ENCODE data around the gene TAF15.
A peak's percentile ranks its signal among the peaks of the same experiment; 100 is the strongest.

Gene TAF15

GRCh38 chr17:35825206-35825605 lies 15.9 kb downstream of the TAF15 start:
- DNase-seq, result no peak

- no peak for DNase-seq
These were observed 31.8 kb downstream of the TAF15 start for GRCh38 chr17:35841101-35841500.

- DNase-seq, result no peak
These were observed 32.2 kb downstream of the TAF15 start for GRCh38 chr17:35841505-35841904.

GRCh38 chr17:35842239-35842638 lies 33.0 kb downstream of the TAF15 start:
- no peak for DNase-seq

- no peak for DNase-seq
These were observed 34.4 kb downstream of the TAF15 start for GRCh38 chr17:35843698-35844097.

- no peak for DNase-seq
These were observed 35.3 kb downstream of the TAF15 start for GRCh38 chr17:35844547-35844946.

GRCh38 chr17:35846055-35846809 lies 36.9 kb downstream of the TAF15 start:
- no peak for DNase-seq

GRCh38 chr17:35847006-35847405 lies 37.7 kb downstream of the TAF15 start:
- no peak for DNase-seq

- DNase-seq, result no peak
These were observed 38.5 kb downstream of the TAF15 start for GRCh38 chr17:35847633-35848373.

GRCh38 chr17:35849469-35850348 lies 40.4 kb downstream of the TAF15 start:
- peak; percentile 42 for DNase-seq

- DNase-seq, result no peak
These were observed 46.7 kb downstream of the TAF15 start for GRCh38 chr17:35855965-35856364.

GRCh38 chr17:35856603-35857002 lies 47.3 kb downstream of the TAF15 start:
- no peak for DNase-seq

GRCh38 chr17:35864853-35865252 lies 55.6 kb downstream of the TAF15 start:
- DNase-seq, result no peak

GRCh38 chr17:35865412-35866340 lies 56.4 kb downstream of the TAF15 start:
- DNase-seq, result peak; percentile 78

GRCh38 chr17:35866341-35866950 lies 57.2 kb downstream of the TAF15 start:
- DNase-seq, result peak; percentile 35

GRCh38 chr17:35867574-35867973 lies 58.3 kb downstream of the TAF15 start:
- DNase-seq, result no peak

GRCh38 chr17:35868737-35869136 lies 59.5 kb downstream of the TAF15 start, which contains the start of gene HEATR9:
HEATR9 (minus strand) TSS chr17:35868891; CDS start chr17:35868742, 149 bp downstream.
- DNase-seq, result no peak

- DNase-seq, result no peak
These were observed 61.9 kb downstream of the TAF15 start for GRCh38 chr17:35870906-35871819.

- DNase-seq, result no peak
These were observed 63.1 kb downstream of the TAF15 start for GRCh38 chr17:35872196-35872980.

Measured in DMS79 treated with DMSO at 0.1 percent for 48 hours (cell line).